Measurements from ENCODE around the gene EPM2A. TPM values are rescaled to one million over a fixed set of nuclear protein-coding genes. Genes with fewer than 3 reads are reported as not detected.

Gene EPM2A
- total and polyA plus RNA-seq, 2 experiments from 2014 or later = 3.7 to 17.8 TPM

DNA sequence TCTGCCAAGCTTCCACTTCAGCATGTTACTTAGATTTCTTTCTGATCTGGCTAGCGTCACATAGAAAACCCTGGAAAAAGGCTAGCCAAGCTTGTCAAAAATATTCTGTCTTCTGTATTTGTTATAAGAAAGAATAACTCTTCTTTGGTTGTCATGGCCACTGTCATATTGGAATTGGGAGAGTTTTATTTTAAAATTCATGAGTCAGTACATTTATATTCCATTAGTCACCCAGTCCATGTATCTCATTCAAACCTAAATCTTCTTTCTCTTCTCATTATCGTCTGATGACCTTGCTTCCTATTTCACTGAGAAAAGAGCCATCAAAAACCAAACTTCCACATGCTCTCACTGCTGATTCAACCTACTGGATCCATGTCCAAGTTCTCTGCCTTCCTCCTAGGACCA is 65.7 kb downstream of the EPM2A start:
- Histone ChIP-seq H3K4me3 (no peak overlapping the region), H2AFZ (no peak overlapping the region), H3K36me3 (ENCODE audit: insufficient read depth) (no peaks in the 10 kb centered on the region), H3F3A (replicated peaks; ENCODE audit: low read depth) (no peaks in the 10 kb centered on the region), H3K4me2 (no peak overlapping the region), H3K79me2 (replicated peaks; ENCODE audit: insufficient read depth) (no peaks in the 10 kb centered on the region), H3K27me3 (ENCODE audit: insufficient read depth) (no peaks in the 10 kb centered on the region), H3K27ac (ENCODE audit: low read depth) (no peak overlapping the region), H3K4me1 (ENCODE audit: insufficient read depth) (no peaks in the 10 kb centered on the region), H4K20me1 (replicated peaks; ENCODE audit: insufficient read depth) (no peaks in the 10 kb centered on the region), H3K9me2 (ENCODE audit: insufficient read depth) (no peaks in the 10 kb centered on the region)
- no peak for DNase-seq (ENCODE audit: low spot score)
- Mint-ChIP-seq H3K27ac (no peak overlapping the region), H3K27me3 (ENCODE audit: insufficient read depth, low read depth, poor library complexity) (peaks cover 1% of the 10 kb centered on the region), H3K9me3 (no peaks in the 10 kb centered on the region), H3K4me1 (peaks cover 4% of the 10 kb centered on the region; the same call in 1 of the 3 replicates), H3K36me3 (ENCODE audit: low read depth) (peaks cover 3% of the 10 kb centered on the region; the same call in 1 of the 3 replicates), H3K4me3 (no peak overlapping the region)
- TF ChIP-seq, protein P1, sequence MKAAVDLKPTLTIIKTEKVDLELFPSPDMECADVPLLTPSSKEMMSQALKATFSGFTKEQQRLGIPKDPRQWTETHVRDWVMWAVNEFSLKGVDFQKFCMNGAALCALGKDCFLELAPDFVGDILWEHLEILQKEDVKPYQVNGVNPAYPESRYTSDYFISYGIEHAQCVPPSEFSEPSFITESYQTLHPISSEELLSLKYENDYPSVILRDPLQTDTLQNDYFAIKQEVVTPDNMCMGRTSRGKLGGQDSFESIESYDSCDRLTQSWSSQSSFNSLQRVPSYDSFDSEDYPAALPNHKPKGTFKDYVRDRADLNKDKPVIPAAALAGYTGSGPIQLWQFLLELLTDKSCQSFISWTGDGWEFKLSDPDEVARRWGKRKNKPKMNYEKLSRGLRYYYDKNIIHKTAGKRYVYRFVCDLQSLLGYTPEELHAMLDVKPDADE (IDR thresholded peaks at IDR 0.05) = no peak
- TF ChIP-seq POLR2AphosphoS5 (IDR thresholded peaks at IDR 0.05; ENCODE audit: low read depth) (no peak), JUNB (IDR thresholded peaks at IDR 0.05; ENCODE audit: unreplicated experiment) (no peak), CREB1 (CRISPR knock-in tag; IDR thresholded peaks at IDR 0.05; ENCODE audit: low read depth) (no peak), STAT1 (IDR thresholded peaks at IDR 0.05; ENCODE audit: unreplicated experiment) (no peak), ZNF331 (CRISPR knock-in tag; IDR thresholded peaks at IDR 0.05; ENCODE audit: low read depth) (no peak), EZH2phosphoT487 (IDR thresholded peaks at IDR 0.05; ENCODE audit: unreplicated experiment) (no peak), EZH2 (IDR thresholded peaks at IDR 0.05; ENCODE audit: low read depth, unreplicated experiment) (no peak), ZNF114 (CRISPR knock-in tag; IDR thresholded peaks at IDR 0.05) (no peak), NANOG (IDR thresholded peaks at IDR 0.05; ENCODE audit: borderline replicate concordance) (no peak)
- ATAC-seq = no peak

- no peaks in the 10 kb centered on the region for H3F3A ChIP-seq (replicated peaks; ENCODE audit: low read depth)
- Mint-ChIP-seq H3K9me3 (no peaks in the 10 kb centered on the region), H3K27me3 (ENCODE audit: insufficient read depth, low read depth, poor library complexity) (peaks cover 1% of the 10 kb centered on the region), H3K4me1 (peaks cover 4% of the 10 kb centered on the region; the same call in 1 of the 3 replicates), H3K27ac (no peak overlapping the region), H3K36me3 (ENCODE audit: low read depth) (0 out of 3 replicates have a peak, but pooled peaks cover 3% of the 10 kb centered on the region), H3K4me3 (no peak overlapping the region)
- no peaks in the 10 kb centered on the region for H3K27me3 ChIP-seq (ENCODE audit: insufficient read depth)
- no peak overlapping the region for H2AFZ ChIP-seq
- no peaks in the 10 kb centered on the region for H3K9me2 ChIP-seq (ENCODE audit: insufficient read depth)
- H3K79me2 ChIP-seq (replicated peaks; ENCODE audit: insufficient read depth) = no peaks in the 10 kb centered on the region
- no peak overlapping the region for H3K4me3 ChIP-seq
- no peaks in the 10 kb centered on the region for H3K4me1 ChIP-seq (ENCODE audit: insufficient read depth)
- no peaks in the 10 kb centered on the region for H3K36me3 ChIP-seq (ENCODE audit: insufficient read depth)
- no peak overlapping the region for H3K4me2 ChIP-seq
- DNase-seq (ENCODE audit: low spot score) = no peak
- no peak for ATAC-seq
- no peak overlapping the region for H3K27ac ChIP-seq (ENCODE audit: low read depth)
- H4K20me1 ChIP-seq (replicated peaks; ENCODE audit: insufficient read depth) = no peaks in the 10 kb centered on the region
- TF ChIP-seq ZNF462 (CRISPR knock-in tag; IDR thresholded peaks at IDR 0.05) (no peak), EZH2phosphoT487 (IDR thresholded peaks at IDR 0.05; ENCODE audit: unreplicated experiment) (no peak), EZH2 (IDR thresholded peaks at IDR 0.05; ENCODE audit: low read depth, unreplicated experiment) (no peak), JUNB (IDR thresholded peaks at IDR 0.05; ENCODE audit: unreplicated experiment) (no peak), NANOG (IDR thresholded peaks at IDR 0.05; ENCODE audit: borderline replicate concordance) (no peak), ZNF331 (CRISPR knock-in tag; IDR thresholded peaks at IDR 0.05; ENCODE audit: low read depth) (no peak), ZNF114 (CRISPR knock-in tag; IDR thresholded peaks at IDR 0.05) (no peak), POLR2AphosphoS5 (IDR thresholded peaks at IDR 0.05; ENCODE audit: low read depth) (no peak), CTCF (conservative IDR thresholded peaks at IDR 0.05; ENCODE audit: low read depth in 2 of 2) (no peak), CREB1 (CRISPR knock-in tag; IDR thresholded peaks at IDR 0.05; ENCODE audit: low read depth) (no peak)
These were observed 66.5 kb downstream of the EPM2A start for GRCh38 chr6:145668844-145669243.
